Suprapubic skin (tissue), 4 donors: ENCODE data around the gene STRIT1. TPM values are rescaled to one million over a fixed set of nuclear protein-coding genes. Genes with fewer than 3 reads are reported as not detected.

ENCODE experiments used
- DNase-seq, 2 donors: peaks; one replicate each; pipeline ENCODE4 v3.0.0-alpha.2; 2019; ENCODE audit warnings: low spot score in 2 of 2
- H3K27ac ChIP-seq: fragments of 200-600 bp; sonication (generic); one replicate; pipeline ENCODE4 v1.5.1; 2019
- H3K27me3 ChIP-seq: fragments of 200-600 bp; sonication (generic); one replicate; pipeline ENCODE4 v1.5.1; 2019
- H3K36me3 ChIP-seq: fragments of 200-600 bp; sonication (generic); one replicate; pipeline ENCODE4 v1.5.1; 2019
- H3K4me1 ChIP-seq: fragments of 200-600 bp; sonication (generic); one replicate; pipeline ENCODE4 v1.5.1; 2019
- H3K4me3 ChIP-seq: fragments of 200-600 bp; sonication (generic); one replicate; pipeline ENCODE4 v1.5.1; 2019; ENCODE audit warnings: mild to moderate bottlenecking
- H3K9me3 ChIP-seq: fragments of 200-600 bp; sonication (generic); one replicate; pipeline ENCODE4 v1.5.1; 2019
- CTCF ChIP-seq, 2 donors: fragments of 200-600 bp in 1 of 2; fragments of 450-650 bp in 1 of 2; sonication (generic) in 1 of 2; IDR thresholded peaks; one replicate each; pipeline ENCODE4 v1.5.1; 2016 to 2019; ENCODE audit warnings: antibody characterized with exemption in 2 of 2, mild to moderate bottlenecking in 1 of 2, moderate library complexity in 1 of 2
- EP300 ChIP-seq: sonication (generic); formaldehyde crosslinking; IDR thresholded peaks from one replicate; pipeline ENCODE4 v1.6.1; 2017; ENCODE audit warnings: antibody characterized with exemption
- POLR2A ChIP-seq, 2 donors: fragments of 450-650 bp; IDR thresholded peaks; one replicate each; pipeline ENCODE4 v1.6.1; 2017; ENCODE audit warnings: antibody characterized with exemption in 2 of 2, mild to moderate bottlenecking in 2 of 2, moderate library complexity in 2 of 2
- POLR2AphosphoS5 ChIP-seq, 3 donors: sonication (generic); formaldehyde crosslinking; IDR thresholded peaks; one replicate each; pipeline ENCODE4 v1.6.1; 2017; ENCODE audit warnings: antibody characterized with exemption in 3 of 3
- WGBS: methylation state at CpG from one replicate; pipeline ENCODE4 v1.1.5; 2018; 5-methylcytosine and 5-hydroxymethylcytosine counted together
- total RNA-seq, 4 donors: library from RNA; depleted of rRNA; stranded (reverse); fragments of >200 nt; gene quantifications; one replicate each; pipeline ENCODE4 v1.1.0, GENCODE V29; 2016

The STRIT1 gene
- total RNA-seq, 4 donors from 2014 or later, result not detected

- Histone ChIP-seq H3K27ac (no peak overlapping the region), H3K4me1 (no peaks in the 10 kb centered on the region), H3K9me3 (no peaks in the 10 kb centered on the region), H3K27me3 (no peaks in the 10 kb centered on the region), H3K4me3 (no peak overlapping the region), H3K36me3 (no peaks in the 10 kb centered on the region)
- no peak for TF ChIP-seq CTCF (IDR thresholded peaks at IDR 0.05)
- TF ChIP-seq EP300, result no peak
- TF ChIP-seq POLR2A (IDR thresholded peaks at IDR 0.05), result no peak
- no peak for TF ChIP-seq POLR2AphosphoS5 (IDR thresholded peaks at IDR 0.05)
- DNase-seq, result no peak
Measured at GRCh38 chr3:155316426-155316825, 22.9 kb upstream of the STRIT1 start.

DNA sequence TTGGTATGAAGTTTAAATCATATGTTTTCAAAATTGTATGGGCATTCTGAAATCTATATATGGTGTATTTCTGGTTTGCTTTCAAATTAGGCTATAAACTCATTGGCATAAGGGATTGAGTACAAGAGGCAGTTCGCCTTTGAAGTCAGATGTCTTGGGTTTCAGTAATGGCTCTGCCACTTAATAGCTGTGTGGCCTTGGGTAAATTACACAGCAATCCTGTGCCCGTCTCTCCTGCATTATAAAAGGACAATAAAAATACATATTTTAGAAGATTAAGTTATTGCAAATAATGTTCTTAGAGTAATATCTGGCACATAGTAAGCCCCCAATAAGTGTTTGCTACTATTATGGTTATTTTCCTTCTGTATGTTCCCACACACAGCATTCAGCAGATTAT is 20.4 kb upstream of the STRIT1 start:
- Histone ChIP-seq H3K4me3 (no peak overlapping the region), H3K4me1 (no peaks in the 10 kb centered on the region), H3K27me3 (peaks cover 5% of the 10 kb centered on the region), H3K36me3 (no peaks in the 10 kb centered on the region), H3K27ac (no peak overlapping the region), H3K9me3 (no peaks in the 10 kb centered on the region)
- TF ChIP-seq EP300 (no peak), POLR2A (IDR thresholded peaks at IDR 0.05) (no peak), POLR2AphosphoS5 (IDR thresholded peaks at IDR 0.05) (no peak)
- no peak for DNase-seq
- 95% methylated on average over 2 of the region's 2 CpGs for WGBS

DNA sequence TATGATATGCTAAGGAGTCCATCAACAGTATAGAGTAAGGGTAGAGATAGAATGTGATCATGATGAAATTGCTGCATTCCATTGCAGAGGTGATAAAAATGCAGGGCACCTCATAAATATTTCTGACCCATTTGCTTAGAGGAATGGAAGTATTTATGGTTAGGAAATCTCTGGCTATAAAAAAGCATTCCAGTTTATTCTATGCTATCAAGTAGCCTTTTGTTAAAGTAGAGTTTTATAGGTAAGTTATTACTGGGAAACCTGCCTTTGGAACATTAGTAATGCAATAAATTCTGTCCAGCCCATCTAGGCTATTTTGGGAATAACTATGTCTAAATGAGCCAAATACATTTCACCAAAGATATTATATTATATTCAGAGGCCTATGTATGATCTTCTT is 19.8 kb upstream of the STRIT1 start:
- H3K27ac ChIP-seq, result no peak overlapping the region
- DNase-seq, result no peak
- H3K27me3 ChIP-seq, result peaks cover 5% of the 10 kb centered on the region
- no peaks in the 10 kb centered on the region for H3K4me1 ChIP-seq
- H3K36me3 ChIP-seq, result no peaks in the 10 kb centered on the region
- no peak overlapping the region for H3K4me3 ChIP-seq
- no peak for TF ChIP-seq POLR2AphosphoS5 (IDR thresholded peaks at IDR 0.05)
- no peaks in the 10 kb centered on the region for H3K9me3 ChIP-seq

- Histone ChIP-seq H3K4me1 (no peaks in the 10 kb centered on the region), H3K27me3 (peaks cover 5% of the 10 kb centered on the region), H3K27ac (no peak overlapping the region), H3K4me3 (no peak overlapping the region), H3K9me3 (no peaks in the 10 kb centered on the region), H3K36me3 (no peaks in the 10 kb centered on the region)
- WGBS, result 44% methylated on average over 2 of the region's 2 CpGs
- DNase-seq, result no peak
- TF ChIP-seq POLR2AphosphoS5 (IDR thresholded peaks at IDR 0.05), result no peak
- no peak for TF ChIP-seq POLR2A (IDR thresholded peaks at IDR 0.05)
- no peak for TF ChIP-seq CTCF (IDR thresholded peaks at IDR 0.05)
- no peak for TF ChIP-seq EP300
Measured at GRCh38 chr3:155312781-155313180, 19.3 kb upstream of the STRIT1 start.

GRCh38 chr3:155309581-155309980 is 16.1 kb upstream of the STRIT1 start:
- Histone ChIP-seq H3K4me3 (no peak overlapping the region), H3K36me3 (no peaks in the 10 kb centered on the region), H3K9me3 (no peaks in the 10 kb centered on the region), H3K27me3 (peaks cover 5% of the 10 kb centered on the region), H3K4me1 (no peaks in the 10 kb centered on the region), H3K27ac (no peak overlapping the region)
- 97% methylated on average over 24 of the region's 28 CpGs for WGBS
- TF ChIP-seq POLR2AphosphoS5 (IDR thresholded peaks at IDR 0.05) (no peak), CTCF (IDR thresholded peaks at IDR 0.05) (no peak), POLR2A (IDR thresholded peaks at IDR 0.05) (no peak), EP300 (no peak)
- no peak for DNase-seq

DNA sequence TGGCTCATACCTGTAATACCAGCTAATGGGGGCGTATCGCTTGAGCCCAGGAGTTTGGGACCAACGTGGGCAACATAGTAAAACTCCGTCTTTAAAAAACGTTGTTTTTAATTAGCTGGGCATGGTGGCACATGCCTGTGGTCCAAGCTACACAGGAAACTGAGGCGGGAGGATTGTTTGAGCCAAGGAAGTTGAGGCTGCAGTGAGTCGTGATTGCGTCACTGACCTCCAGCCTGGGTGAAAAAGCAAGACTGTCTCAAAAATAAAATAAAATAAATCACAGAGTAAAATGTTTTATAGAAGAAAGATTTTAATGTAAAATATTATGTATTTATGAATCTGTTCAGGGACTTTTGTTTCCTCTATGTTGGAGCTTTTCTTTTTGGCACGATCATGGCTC is 15.3 kb upstream of the STRIT1 start:
- 80% methylated on average over 9 of the region's 9 CpGs for WGBS
- H3K36me3 ChIP-seq, result no peaks in the 10 kb centered on the region

More for the DNA sequence above, 15.3 kb upstream of the STRIT1 start:
- H3K4me1 ChIP-seq, result no peaks in the 10 kb centered on the region
- no peaks in the 10 kb centered on the region for H3K9me3 ChIP-seq
- TF ChIP-seq CTCF (IDR thresholded peaks at IDR 0.05), result no peak
- TF ChIP-seq EP300, result no peak
- TF ChIP-seq POLR2A (IDR thresholded peaks at IDR 0.05), result no peak
- TF ChIP-seq POLR2AphosphoS5 (IDR thresholded peaks at IDR 0.05), result no peak
- H3K27ac ChIP-seq, result no peak overlapping the region
- DNase-seq, result no peak
- peaks cover 5% of the 10 kb centered on the region for H3K27me3 ChIP-seq
- H3K4me3 ChIP-seq, result no peak overlapping the region
